Pancreas (tissue), 10 donors: ENCODE results near the gene WDFY4. TPM values are rescaled to one million over a fixed set of nuclear protein-coding genes. Genes with fewer than 3 reads are reported as not detected.

Experiments
- ATAC-seq, 4 donors: fragments of 200-7000 bp; cut with Tn5 transposase; one replicate each; pipeline versions ENCODE4 v1.8.0 to v1.9.1; 2020; ENCODE audit warnings: mild to moderate bottlenecking in 4 of 4, moderate library complexity in 4 of 4
- DNase-seq, 6 donors: peaks; one replicate each; pipeline ENCODE4 v3.0.0-alpha.2; 2020
- FAIRE-seq: peaks from 2 replicates; lab custom pipeline; 2012; peaks lifted over from hg19 to GRCh38; lab: Jason Lieb, UNC
- H3K27ac ChIP-seq, 4 donors: fragments of 200-600 bp; sonication (generic); 1 replicate in 3 of 4; 2 replicates in 1 of 4; pipeline versions ENCODE4 v1.5.0 to v1.8.0; 2020
- H3K27me3 ChIP-seq, 4 donors: fragments of 200-600 bp; one replicate each; pipeline ENCODE4 v1.8.0; 2021
- H3K36me3 ChIP-seq, 3 donors: fragments of 200-600 bp; sonication (generic) in 1 of 3; one replicate each; pipeline versions ENCODE4 v1.5.0 to v1.8.0; 2020 to 2021
- H3K4me1 ChIP-seq, 3 donors: fragments of 200-600 bp; one replicate each; pipeline ENCODE4 v1.8.0; 2021
- H3K4me3 ChIP-seq, 4 donors: fragments of 200-600 bp; sonication (generic) in 2 of 4; one replicate each; pipeline versions ENCODE4 v1.5.0 to v1.8.0; 2020 to 2021
- H3K9me3 ChIP-seq, 4 donors: fragments of 200-600 bp; one replicate each; pipeline ENCODE4 v1.8.0; 2021
- WGBS, 2 donors: extraction: QIAGEN DNeasy Blood & Tissue Kit; methylation state at CpG; one replicate each; pipeline ENCODE4 v1.1.7; 2013; 5-methylcytosine and 5-hydroxymethylcytosine counted together
- intact Hi-C, 3 donors: fragments of 100-400 bp; cut with DNase I; formaldehyde crosslinking; loops; one replicate each; pipeline versions ENCODE4 v1.11.1 to v1.14.2; 2022
- polyA plus RNA-seq, 2 donors: library from polyadenylated mRNA; stranded (reverse); fragments of 200-250 nt; gene quantifications; one replicate each; pipeline ENCODE4 v1.2.3, GENCODE V29; 2013
- total RNA-seq, 6 donors: library from RNA; stranded (reverse); fragmentation: NEBNext Ultra II Directional in 4 of 6; extraction: Animal tissue kit (Norgen Biotek cat#: 25700) in 4 of 6; gene quantifications; one replicate each; pipeline versions ENCODE4 v1.2.1 to v1.2.4, GENCODE V29; 2021 to 2023
- TF ChIP-seq, protein P1 (sequence below), 4 donors: fragments of 200-600 bp; sonication (generic) in 3 of 4; IDR thresholded peaks; one replicate each; pipeline versions ENCODE4 v1.5.0 to v1.8.0; 2021; ENCODE audit warnings: antibody characterized with exemption in 4 of 4
- donor health status: healthy with polysubstance abuse.
- donor health status: DM: no; HTN: no; CAD: no; lungs with moderate emphysema.
- donor health status: DM: no; HTN: no; CAD: no.
- donor health status: control.
- donor health status: control.
- donor health status: Bipolar disorder and iron deficiency.
- donor health status: DM: yes; HTN: yes; CAD: no.
- donor health status: DM: no; HTN: no; CAD: no.
- donor health status: DM: no; HTN: no; CAD: no.
- donor health status: DM: yes; HTN: yes; CAD: no.

WDFY4 gene
- total and polyA plus RNA-seq, 8 donors = 0.14 to 8.4 (median 0.72) TPM

- no peak overlapping the region for H3K4me3 ChIP-seq
- TF ChIP-seq, protein P1, sequence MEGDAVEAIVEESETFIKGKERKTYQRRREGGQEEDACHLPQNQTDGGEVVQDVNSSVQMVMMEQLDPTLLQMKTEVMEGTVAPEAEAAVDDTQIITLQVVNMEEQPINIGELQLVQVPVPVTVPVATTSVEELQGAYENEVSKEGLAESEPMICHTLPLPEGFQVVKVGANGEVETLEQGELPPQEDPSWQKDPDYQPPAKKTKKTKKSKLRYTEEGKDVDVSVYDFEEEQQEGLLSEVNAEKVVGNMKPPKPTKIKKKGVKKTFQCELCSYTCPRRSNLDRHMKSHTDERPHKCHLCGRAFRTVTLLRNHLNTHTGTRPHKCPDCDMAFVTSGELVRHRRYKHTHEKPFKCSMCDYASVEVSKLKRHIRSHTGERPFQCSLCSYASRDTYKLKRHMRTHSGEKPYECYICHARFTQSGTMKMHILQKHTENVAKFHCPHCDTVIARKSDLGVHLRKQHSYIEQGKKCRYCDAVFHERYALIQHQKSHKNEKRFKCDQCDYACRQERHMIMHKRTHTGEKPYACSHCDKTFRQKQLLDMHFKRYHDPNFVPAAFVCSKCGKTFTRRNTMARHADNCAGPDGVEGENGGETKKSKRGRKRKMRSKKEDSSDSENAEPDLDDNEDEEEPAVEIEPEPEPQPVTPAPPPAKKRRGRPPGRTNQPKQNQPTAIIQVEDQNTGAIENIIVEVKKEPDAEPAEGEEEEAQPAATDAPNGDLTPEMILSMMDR (IDR thresholded peaks at IDR 0.05) = no peak
- FAIRE-seq = no peak
These were observed 112.1 kb downstream of the WDFY4 start for GRCh38 chr10:48796713-48797245.

GRCh38 chr10:48797830-48798229, 113.2 kb downstream of the WDFY4 start:
- Histone ChIP-seq H3K27ac (no peak overlapping the region), H3K4me3 (no peak overlapping the region), H3K36me3 (no peaks in the 10 kb centered on the region), H3K4me1 (no peaks in the 10 kb centered on the region), H3K27me3 (no peaks in the 10 kb centered on the region), H3K9me3 (no peaks in the 10 kb centered on the region)
- intact Hi-C loops = no loop called here
- no peak for ATAC-seq
- 61 to 68% methylated on average over 4 of the region's 4 CpGs for WGBS, 2 donors
- no peak for FAIRE-seq
- no peak for DNase-seq
- TF ChIP-seq, protein P1 (IDR thresholded peaks at IDR 0.05) = no peak

More at GRCh38 chr10:48796713-48797245, 112.1 kb downstream of the WDFY4 start:
- Histone ChIP-seq H3K27me3 (no peaks in the 10 kb centered on the region), H3K9me3 (no peaks in the 10 kb centered on the region), H3K4me1 (no peaks in the 10 kb centered on the region), H3K27ac (no peak overlapping the region), H3K36me3 (no peaks in the 10 kb centered on the region)
- ATAC-seq (no peak), DNase-seq (no peak)
- 79 to 80% methylated on average over 2 of the region's 2 CpGs for WGBS, 2 donors
- intact Hi-C loops = no loop called here

DNA sequence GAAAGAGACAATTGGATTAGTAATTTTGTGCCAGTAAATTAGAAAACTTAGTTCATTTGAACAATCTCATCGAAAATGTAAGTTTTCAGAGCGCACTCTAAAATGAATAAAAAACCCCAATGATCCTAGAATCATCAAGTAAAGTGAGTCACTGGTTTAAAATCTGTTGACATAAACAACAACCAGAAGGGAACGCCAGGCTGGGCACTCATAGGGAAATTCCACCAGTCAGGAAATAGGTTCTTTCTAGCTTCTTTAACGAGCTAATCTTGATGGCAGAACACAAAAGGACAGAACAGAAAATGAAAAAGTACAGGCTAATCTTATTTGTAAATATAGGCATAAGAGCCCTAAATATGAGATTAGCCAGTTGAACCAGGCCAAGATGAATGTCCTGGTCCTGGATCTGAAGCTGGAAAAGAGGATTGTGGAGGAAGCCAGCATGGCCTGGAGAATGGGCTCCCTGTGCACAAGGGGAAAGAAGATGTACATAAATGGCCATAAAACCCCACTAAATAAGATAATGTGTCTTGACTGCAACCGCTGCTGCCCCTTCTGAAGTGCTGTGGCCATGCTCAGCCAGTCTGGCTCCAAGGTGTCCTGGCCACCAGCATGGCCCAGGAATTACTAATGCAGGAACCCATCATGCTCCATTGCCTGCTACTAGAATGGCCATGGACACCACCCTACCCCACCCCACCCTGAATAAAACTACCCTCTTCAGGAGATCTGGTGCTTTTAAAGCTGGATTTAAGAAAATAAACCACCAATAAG, 114.0 kb downstream of the WDFY4 start:
- WGBS, 2 donors = 59 to 69% methylated on average over 5 of the region's 5 CpGs
- Histone ChIP-seq H3K9me3 (no peaks in the 10 kb centered on the region), H3K4me3 (no peak overlapping the region), H3K27me3 (no peaks in the 10 kb centered on the region), H3K4me1 (no peaks in the 10 kb centered on the region), H3K36me3 (no peaks in the 10 kb centered on the region), H3K27ac (no peak overlapping the region)
- no peak for FAIRE-seq
- intact Hi-C loops = no loop called here
- no peak for DNase-seq
- no peak for ATAC-seq
- TF ChIP-seq, protein P1 (IDR thresholded peaks at IDR 0.05) = no peak

DNA sequence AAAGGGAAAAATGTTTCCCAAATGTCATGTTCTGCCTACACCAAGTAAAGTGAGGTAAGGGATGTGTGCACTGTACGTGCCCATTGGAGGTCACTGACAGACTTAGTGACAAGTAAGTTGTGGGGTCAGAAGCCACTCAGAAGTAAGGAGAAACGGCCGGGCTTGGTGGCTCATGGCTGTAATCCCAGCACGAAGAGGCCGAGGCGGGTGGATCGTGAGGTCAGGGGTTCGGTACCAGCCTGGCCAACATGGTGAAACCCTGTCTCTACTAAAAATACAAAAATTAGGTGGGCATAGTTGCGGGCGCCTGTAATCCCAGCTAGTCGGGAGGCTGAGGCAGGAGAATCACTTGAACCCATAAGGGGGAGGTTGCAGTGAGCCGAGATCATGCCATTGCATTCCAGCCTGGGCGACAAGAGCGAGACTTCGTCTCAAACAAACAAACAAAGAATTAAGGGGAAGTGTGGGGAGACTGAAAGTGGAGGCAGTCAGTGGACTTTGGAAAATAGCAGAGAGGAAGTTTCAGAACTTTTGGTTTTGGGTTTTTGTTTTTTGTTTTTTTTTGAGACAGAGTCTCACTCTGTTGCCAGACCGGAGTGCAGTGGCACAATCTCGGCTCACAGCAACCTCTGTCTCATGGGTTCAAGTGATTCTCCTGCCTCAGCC, 114.8 kb downstream of the WDFY4 start:
- TF ChIP-seq, protein P1 (IDR thresholded peaks at IDR 0.05) = no peak
- Histone ChIP-seq H3K4me3 (no peak overlapping the region), H3K36me3 (no peaks in the 10 kb centered on the region), H3K9me3 (no peaks in the 10 kb centered on the region), H3K27ac (peak overlapping the region in 2 of 4 donors; percentile 39 to 51), H3K27me3 (no peaks in the 10 kb centered on the region), H3K4me1 (no peaks in the 10 kb centered on the region)
- peak in 2 of 4 donors; percentile 31 to 50 for ATAC-seq
- WGBS, 2 donors = 73 to 80% methylated on average over 17 of the region's 17 CpGs
- FAIRE-seq = no peak
- intact Hi-C loops = no loop called here
- DNase-seq = no peak
